ENCODE measurements around the gene COMMD10. TPM values are rescaled to one million over a fixed set of nuclear protein-coding genes. Genes with fewer than 3 reads are reported as not detected.

The COMMD10 gene
- total and polyA plus RNA-seq, 2 of the 8 experiments (the other 6 are each of a cell fraction or from before 2014, with no cell fraction given) = 16.5 to 43.4 TPM

DNA sequence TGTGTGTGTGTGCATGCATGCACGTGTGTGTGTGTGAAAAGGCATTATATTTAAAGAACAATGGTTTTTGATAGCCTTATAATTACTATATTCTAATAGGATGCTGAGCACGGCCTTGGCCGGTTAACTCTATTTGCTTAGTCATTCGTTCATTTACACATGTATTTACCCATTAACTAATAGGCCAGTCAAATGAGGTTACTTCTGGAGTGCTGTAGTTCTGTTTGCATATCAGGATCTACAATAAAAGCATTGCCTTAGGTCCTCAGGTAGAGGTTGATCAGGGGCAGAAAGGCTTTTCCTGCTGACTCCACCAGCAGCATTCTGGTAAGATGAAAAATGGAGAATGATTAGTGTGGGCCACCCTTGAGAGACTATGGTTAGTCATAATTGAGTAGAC is 219.0 kb downstream of the COMMD10 start (continued):
- TF ChIP-seq CREB1 (IDR thresholded peaks at IDR 0.05) (no peak), JUND (IDR thresholded peaks at IDR 0.05; ENCODE audit: low read length) (no peak), BRCA1 (IDR thresholded peaks at IDR 0.05; ENCODE audit: low read depth, low read length) (no peak), CBX5 (IDR thresholded peaks at IDR 0.05; ENCODE audit: low read depth, low read length) (no peak), TAF7 (optimal IDR thresholded peaks at IDR 0.05; ENCODE audit: borderline replicate concordance, low read depth, low read length) (no peak)
- TF ChIP-seq, protein P1, sequence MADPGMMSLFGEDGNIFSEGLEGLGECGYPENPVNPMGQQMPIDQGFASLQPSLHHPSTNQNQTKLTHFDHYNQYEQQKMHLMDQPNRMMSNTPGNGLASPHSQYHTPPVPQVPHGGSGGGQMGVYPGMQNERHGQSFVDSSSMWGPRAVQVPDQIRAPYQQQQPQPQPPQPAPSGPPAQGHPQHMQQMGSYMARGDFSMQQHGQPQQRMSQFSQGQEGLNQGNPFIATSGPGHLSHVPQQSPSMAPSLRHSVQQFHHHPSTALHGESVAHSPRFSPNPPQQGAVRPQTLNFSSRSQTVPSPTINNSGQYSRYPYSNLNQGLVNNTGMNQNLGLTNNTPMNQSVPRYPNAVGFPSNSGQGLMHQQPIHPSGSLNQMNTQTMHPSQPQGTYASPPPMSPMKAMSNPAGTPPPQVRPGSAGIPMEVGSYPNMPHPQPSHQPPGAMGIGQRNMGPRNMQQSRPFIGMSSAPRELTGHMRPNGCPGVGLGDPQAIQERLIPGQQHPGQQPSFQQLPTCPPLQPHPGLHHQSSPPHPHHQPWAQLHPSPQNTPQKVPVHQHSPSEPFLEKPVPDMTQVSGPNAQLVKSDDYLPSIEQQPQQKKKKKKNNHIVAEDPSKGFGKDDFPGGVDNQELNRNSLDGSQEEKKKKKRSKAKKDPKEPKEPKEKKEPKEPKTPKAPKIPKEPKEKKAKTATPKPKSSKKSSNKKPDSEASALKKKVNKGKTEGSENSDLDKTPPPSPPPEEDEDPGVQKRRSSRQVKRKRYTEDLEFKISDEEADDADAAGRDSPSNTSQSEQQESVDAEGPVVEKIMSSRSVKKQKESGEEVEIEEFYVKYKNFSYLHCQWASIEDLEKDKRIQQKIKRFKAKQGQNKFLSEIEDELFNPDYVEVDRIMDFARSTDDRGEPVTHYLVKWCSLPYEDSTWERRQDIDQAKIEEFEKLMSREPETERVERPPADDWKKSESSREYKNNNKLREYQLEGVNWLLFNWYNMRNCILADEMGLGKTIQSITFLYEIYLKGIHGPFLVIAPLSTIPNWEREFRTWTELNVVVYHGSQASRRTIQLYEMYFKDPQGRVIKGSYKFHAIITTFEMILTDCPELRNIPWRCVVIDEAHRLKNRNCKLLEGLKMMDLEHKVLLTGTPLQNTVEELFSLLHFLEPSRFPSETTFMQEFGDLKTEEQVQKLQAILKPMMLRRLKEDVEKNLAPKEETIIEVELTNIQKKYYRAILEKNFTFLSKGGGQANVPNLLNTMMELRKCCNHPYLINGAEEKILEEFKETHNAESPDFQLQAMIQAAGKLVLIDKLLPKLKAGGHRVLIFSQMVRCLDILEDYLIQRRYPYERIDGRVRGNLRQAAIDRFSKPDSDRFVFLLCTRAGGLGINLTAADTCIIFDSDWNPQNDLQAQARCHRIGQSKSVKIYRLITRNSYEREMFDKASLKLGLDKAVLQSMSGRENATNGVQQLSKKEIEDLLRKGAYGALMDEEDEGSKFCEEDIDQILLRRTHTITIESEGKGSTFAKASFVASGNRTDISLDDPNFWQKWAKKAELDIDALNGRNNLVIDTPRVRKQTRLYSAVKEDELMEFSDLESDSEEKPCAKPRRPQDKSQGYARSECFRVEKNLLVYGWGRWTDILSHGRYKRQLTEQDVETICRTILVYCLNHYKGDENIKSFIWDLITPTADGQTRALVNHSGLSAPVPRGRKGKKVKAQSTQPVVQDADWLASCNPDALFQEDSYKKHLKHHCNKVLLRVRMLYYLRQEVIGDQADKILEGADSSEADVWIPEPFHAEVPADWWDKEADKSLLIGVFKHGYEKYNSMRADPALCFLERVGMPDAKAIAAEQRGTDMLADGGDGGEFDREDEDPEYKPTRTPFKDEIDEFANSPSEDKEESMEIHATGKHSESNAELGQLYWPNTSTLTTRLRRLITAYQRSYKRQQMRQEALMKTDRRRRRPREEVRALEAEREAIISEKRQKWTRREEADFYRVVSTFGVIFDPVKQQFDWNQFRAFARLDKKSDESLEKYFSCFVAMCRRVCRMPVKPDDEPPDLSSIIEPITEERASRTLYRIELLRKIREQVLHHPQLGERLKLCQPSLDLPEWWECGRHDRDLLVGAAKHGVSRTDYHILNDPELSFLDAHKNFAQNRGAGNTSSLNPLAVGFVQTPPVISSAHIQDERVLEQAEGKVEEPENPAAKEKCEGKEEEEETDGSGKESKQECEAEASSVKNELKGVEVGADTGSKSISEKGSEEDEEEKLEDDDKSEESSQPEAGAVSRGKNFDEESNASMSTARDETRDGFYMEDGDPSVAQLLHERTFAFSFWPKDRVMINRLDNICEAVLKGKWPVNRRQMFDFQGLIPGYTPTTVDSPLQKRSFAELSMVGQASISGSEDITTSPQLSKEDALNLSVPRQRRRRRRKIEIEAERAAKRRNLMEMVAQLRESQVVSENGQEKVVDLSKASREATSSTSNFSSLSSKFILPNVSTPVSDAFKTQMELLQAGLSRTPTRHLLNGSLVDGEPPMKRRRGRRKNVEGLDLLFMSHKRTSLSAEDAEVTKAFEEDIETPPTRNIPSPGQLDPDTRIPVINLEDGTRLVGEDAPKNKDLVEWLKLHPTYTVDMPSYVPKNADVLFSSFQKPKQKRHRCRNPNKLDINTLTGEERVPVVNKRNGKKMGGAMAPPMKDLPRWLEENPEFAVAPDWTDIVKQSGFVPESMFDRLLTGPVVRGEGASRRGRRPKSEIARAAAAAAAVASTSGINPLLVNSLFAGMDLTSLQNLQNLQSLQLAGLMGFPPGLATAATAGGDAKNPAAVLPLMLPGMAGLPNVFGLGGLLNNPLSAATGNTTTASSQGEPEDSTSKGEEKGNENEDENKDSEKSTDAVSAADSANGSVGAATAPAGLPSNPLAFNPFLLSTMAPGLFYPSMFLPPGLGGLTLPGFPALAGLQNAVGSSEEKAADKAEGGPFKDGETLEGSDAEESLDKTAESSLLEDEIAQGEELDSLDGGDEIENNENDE (IDR thresholded peaks at IDR 0.05; ENCODE audit: insufficient replicate concordance, low read length) = no peak
- TF ChIP-seq, protein P2, sequence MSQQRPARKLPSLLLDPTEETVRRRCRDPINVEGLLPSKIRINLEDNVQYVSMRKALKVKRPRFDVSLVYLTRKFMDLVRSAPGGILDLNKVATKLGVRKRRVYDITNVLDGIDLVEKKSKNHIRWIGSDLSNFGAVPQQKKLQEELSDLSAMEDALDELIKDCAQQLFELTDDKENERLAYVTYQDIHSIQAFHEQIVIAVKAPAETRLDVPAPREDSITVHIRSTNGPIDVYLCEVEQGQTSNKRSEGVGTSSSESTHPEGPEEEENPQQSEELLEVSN (IDR thresholded peaks at IDR 0.05) = no peak

Data from H1 (cell line).